Measurements from ENCODE around the gene GPR42.

DNA sequence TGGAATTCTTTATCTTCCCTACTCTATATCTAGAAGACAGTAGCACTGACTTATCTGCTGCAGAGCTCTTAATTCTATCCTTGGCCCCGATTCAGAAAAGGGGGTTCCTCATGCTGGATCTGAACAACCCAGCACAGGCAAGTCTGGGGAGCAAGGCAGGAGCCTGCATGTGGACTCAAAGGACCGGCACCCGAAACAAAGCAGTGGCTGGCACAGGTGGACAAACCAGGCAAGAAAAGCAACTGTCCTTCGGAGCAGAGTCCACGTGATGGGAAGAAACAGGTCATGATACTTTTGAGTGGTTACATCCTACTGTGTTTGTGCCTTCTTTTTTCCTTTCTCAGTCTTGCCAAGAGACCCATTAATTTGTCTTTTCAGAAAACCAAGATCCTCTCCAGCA is 38.3 kb downstream of the GPR42 start:
- TF ChIP-seq, protein P1, sequence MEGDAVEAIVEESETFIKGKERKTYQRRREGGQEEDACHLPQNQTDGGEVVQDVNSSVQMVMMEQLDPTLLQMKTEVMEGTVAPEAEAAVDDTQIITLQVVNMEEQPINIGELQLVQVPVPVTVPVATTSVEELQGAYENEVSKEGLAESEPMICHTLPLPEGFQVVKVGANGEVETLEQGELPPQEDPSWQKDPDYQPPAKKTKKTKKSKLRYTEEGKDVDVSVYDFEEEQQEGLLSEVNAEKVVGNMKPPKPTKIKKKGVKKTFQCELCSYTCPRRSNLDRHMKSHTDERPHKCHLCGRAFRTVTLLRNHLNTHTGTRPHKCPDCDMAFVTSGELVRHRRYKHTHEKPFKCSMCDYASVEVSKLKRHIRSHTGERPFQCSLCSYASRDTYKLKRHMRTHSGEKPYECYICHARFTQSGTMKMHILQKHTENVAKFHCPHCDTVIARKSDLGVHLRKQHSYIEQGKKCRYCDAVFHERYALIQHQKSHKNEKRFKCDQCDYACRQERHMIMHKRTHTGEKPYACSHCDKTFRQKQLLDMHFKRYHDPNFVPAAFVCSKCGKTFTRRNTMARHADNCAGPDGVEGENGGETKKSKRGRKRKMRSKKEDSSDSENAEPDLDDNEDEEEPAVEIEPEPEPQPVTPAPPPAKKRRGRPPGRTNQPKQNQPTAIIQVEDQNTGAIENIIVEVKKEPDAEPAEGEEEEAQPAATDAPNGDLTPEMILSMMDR (IDR thresholded peaks at IDR 0.05), result no peak
- no peak for TF ChIP-seq TP53 (CRISPR knock-in tag; IDR thresholded peaks at IDR 0.05)
- TF ChIP-seq CBX2 (IDR thresholded peaks at IDR 0.05; ENCODE audit: borderline replicate concordance, low read depth), result no peak
- no peak for TF ChIP-seq PHF8 (IDR thresholded peaks at IDR 0.05; ENCODE audit: borderline replicate concordance, low read depth)
- TF ChIP-seq, protein P2, sequence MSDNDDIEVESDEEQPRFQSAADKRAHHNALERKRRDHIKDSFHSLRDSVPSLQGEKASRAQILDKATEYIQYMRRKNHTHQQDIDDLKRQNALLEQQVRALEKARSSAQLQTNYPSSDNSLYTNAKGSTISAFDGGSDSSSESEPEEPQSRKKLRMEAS (IDR thresholded peaks at IDR 0.05), result no peak
- no peak for TF ChIP-seq ZSCAN20 (CRISPR knock-in tag; IDR thresholded peaks at IDR 0.05)
- TF ChIP-seq EP300 (IDR thresholded peaks at IDR 0.05), result no peak
- no peak for TF ChIP-seq MYC (IDR thresholded peaks at IDR 0.05; ENCODE audit: borderline replicate concordance, low read length)
- no peak for TF ChIP-seq HDAC2 (IDR thresholded peaks at IDR 0.05)
- no peak for TF ChIP-seq POLR2A (IDR thresholded peaks at IDR 0.05; ENCODE audit: low read length)
- TF ChIP-seq, protein P3, sequence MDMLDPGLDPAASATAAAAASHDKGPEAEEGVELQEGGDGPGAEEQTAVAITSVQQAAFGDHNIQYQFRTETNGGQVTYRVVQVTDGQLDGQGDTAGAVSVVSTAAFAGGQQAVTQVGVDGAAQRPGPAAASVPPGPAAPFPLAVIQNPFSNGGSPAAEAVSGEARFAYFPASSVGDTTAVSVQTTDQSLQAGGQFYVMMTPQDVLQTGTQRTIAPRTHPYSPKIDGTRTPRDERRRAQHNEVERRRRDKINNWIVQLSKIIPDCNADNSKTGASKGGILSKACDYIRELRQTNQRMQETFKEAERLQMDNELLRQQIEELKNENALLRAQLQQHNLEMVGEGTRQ (IDR thresholded peaks at IDR 0.05), result no peak
- TF ChIP-seq RAD21 (conservative IDR thresholded peaks at IDR 0.05 in 1 of 2, IDR thresholded peaks at IDR 0.05 in 1 of 2), result no peak
- TF ChIP-seq HOXA7 (CRISPR knock-in tag; IDR thresholded peaks at IDR 0.05), result no peak
